Heart left ventricle (tissue), 13 donors: Measurements from ENCODE around the gene ESRRA.

Experiments
- CTCF ChIP-seq, 12 donors: fragments of 200-600 bp; sonication (generic) in 4 of 12; IDR thresholded peaks; one replicate each; pipeline versions ENCODE4 v1.5.0 to v1.8.0; 2018 to 2022; ENCODE audit warnings: antibody characterized with exemption in 12 of 12, mild to moderate bottlenecking in 5 of 12
- POLR2A ChIP-seq, 2 donors: fragments of 450-650 bp; IDR thresholded peaks; one replicate each; pipeline ENCODE4 v1.6.1; 2017; ENCODE audit warnings: antibody characterized with exemption in 2 of 2, mild to moderate bottlenecking in 2 of 2, moderate library complexity in 2 of 2
- donor health status: ischemic (EF 13 %, LVEDD 7.1; RV severe dilation, severe dysfunction).
- donor health status: DM: no; HTN: yes; CAD: no.
- donor health status: DM: no; HTN: no; CAD: no.
- donor health status: ischemic (EF 25% LVEDD 6.9; RV normal size, moderate dysfunction).
- donor health status: ischemic (EF 25% LVEDD 5.7; RV mildly dilated, moderate dysfunction).
- donor health status: ischemic (EF 35%, LVEDD 5.7; RV mildly dilated, moderate dysfunction).
- donor health status: nonischemic (EF 11% LVEDD 7.7; RV severe dilation, severe dysfunction).
- donor health status: DM: yes; HTN: yes; CAD: no.
- donor health status: PGD.
- donor health status: ischemic (EF 29% LVEDD 5.4; RV normal size, mild dysfunction).
- donor health status: nonischemic (EF 23%, LVEDD 6.1; RV moderate dilation, normal function).

GRCh38 chr11:64258946-64259532 lies 46.3 kb upstream of the ESRRA start:
- no peak for TF ChIP-seq CTCF (IDR thresholded peaks at IDR 0.05)
- no peak for TF ChIP-seq POLR2A (IDR thresholded peaks at IDR 0.05)
